Panc1 (cell line): Measurements from ENCODE around the gene ADAMTS16.

Experiments used
- CTCF ChIP-seq: fragments of 450-650 bp; IDR thresholded peaks from 2 replicates; pipeline ENCODE4 v1.5.1; 2017; ENCODE audit warnings: mild to moderate bottlenecking
- POLR2AphosphoS5 ChIP-seq: IDR thresholded peaks from 2 replicates; pipeline ENCODE4 v1.6.1; 2012; ENCODE audit warnings: mild to moderate bottlenecking, low read depth, low read length, moderate library complexity

GRCh38 chr5:5348576-5348975, 208.4 kb downstream of the ADAMTS16 start:
- no peak for TF ChIP-seq CTCF
- no peak for TF ChIP-seq POLR2AphosphoS5
